HCT116 (cell line): ENCODE measurements around the gene FBXO21.

Experiments used
- ELF1 ChIP-seq: IDR thresholded peaks from 2 replicates; pipeline ENCODE4 v1.6.1; 2012; ENCODE audit warnings: low read depth, borderline replicate concordance
- EZH2 ChIP-seq: fragments of 200-600 bp; sonication (generic); IDR thresholded peaks from 2 replicates; pipeline ENCODE4 v1.6.1; 2017; ENCODE audit warnings: antibody characterized with exemption, mixed run types
- POLR2AphosphoS5 ChIP-seq: IDR thresholded peaks from 2 replicates; pipeline ENCODE4 v1.6.1; 2011; ENCODE audit warnings: mild to moderate bottlenecking, low read depth, low read length, moderate library complexity
- REST ChIP-seq: IDR thresholded peaks from 2 replicates; pipeline ENCODE4 v1.6.1; 2012; ENCODE audit warnings: low read depth
- SIN3A ChIP-seq: IDR thresholded peaks from 2 replicates; pipeline ENCODE4 v1.6.1; 2012; ENCODE audit warnings: low read depth
- TCF7L2 ChIP-seq: IDR thresholded peaks from 2 replicates; pipeline ENCODE4 v1.7.0; 2011; ENCODE audit warnings: borderline replicate concordance, inconsistent platforms; ENCODE audit not compliant: insufficient read depth, insufficient read length; ENCODE audit errors: extremely low read depth
- TF ChIP-seq, protein P1 (sequence below), 3 experiments: fragments of 200-600 bp in 1 of 3; sonication (generic) in 1 of 3; IDR thresholded peaks in 2 of 3; conservative IDR thresholded peaks in 1 of 3; 2 replicates each; pipeline ENCODE4 v1.5.1; 2012 to 2017; ENCODE audit warnings: low read depth in 2 of 3, low read length in 2 of 3, antibody characterized with exemption in 1 of 3, borderline replicate concordance in 1 of 3, control low read depth in 1 of 3, mild to moderate bottlenecking in 1 of 3, mixed read lengths in 1 of 3, mixed run types in 1 of 3, moderate library complexity in 1 of 3; ENCODE audit not compliant: insufficient read depth in 1 of 3

DNA sequence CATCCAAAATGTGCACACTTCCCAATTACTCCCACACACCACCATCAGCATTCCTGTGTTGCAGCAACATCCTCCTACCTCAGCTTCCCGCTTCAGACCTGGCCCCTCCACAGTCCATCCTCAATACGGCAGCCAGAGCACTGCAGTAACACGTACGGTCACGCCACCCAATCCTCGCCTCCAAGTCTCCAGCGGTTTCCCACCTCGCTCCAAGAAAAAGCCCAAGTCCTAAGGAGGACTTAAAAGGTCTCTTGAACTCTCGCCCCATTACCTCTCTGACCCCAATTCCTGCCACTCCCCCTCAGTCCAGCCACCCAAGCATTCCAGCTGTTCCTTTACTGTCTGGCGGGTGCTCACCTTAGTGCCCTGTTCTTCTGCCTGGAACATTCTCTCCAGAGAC, 12.0 kb downstream of the FBXO21 start:
- TF ChIP-seq SIN3A (no peak), REST (no peak), POLR2AphosphoS5 (no peak), ELF1 (no peak), EZH2 (no peak), TCF7L2 (no peak)
- TF ChIP-seq, protein P1, sequence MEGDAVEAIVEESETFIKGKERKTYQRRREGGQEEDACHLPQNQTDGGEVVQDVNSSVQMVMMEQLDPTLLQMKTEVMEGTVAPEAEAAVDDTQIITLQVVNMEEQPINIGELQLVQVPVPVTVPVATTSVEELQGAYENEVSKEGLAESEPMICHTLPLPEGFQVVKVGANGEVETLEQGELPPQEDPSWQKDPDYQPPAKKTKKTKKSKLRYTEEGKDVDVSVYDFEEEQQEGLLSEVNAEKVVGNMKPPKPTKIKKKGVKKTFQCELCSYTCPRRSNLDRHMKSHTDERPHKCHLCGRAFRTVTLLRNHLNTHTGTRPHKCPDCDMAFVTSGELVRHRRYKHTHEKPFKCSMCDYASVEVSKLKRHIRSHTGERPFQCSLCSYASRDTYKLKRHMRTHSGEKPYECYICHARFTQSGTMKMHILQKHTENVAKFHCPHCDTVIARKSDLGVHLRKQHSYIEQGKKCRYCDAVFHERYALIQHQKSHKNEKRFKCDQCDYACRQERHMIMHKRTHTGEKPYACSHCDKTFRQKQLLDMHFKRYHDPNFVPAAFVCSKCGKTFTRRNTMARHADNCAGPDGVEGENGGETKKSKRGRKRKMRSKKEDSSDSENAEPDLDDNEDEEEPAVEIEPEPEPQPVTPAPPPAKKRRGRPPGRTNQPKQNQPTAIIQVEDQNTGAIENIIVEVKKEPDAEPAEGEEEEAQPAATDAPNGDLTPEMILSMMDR (IDR thresholded peaks at IDR 0.05 in 2 of 3, conservative IDR thresholded peaks at IDR 0.05 in 1 of 3; ENCODE audit: borderline replicate concordance in 1 of 3, insufficient read depth in 1 of 3, low read depth in 2 of 3, low read length in 2 of 3): no peak
